HG03575 (cell line): ENCODE data around the gene TADA2A.
"Not testable (repeated sequence)": the region's sequence is repeated elsewhere in the genome, so short reads cannot be mapped to it uniquely, and the experiment has no call there.

Experiments used
- ATAC-seq: cut with Tn5 transposase; IDR thresholded peaks from one replicate; pipeline ENCODE4 v1.9.1; 2021; ENCODE audit not compliant: unreplicated experiment, insufficient number of reproducible peaks, low FRiP score; ENCODE audit errors: extremely low read depth

Gene TADA2A

GRCh38 chr17:37393352-37393751 lies 13.3 kb upstream of the TADA2A start:
- no peak for ATAC-seq

GRCh38 chr17:37399265-37399803 lies 7.4 kb upstream of the TADA2A start:
- no peak for ATAC-seq

- no peak for ATAC-seq
These were observed 6.2 kb upstream of the TADA2A start for GRCh38 chr17:37400505-37400904.

- ATAC-seq = not testable (repeated sequence)
These were observed 1.2 kb upstream of the TADA2A start for GRCh38 chr17:37405522-37405921.

- no peak for ATAC-seq
These were observed 591 bp upstream of the TADA2A start for GRCh38 chr17:37405955-37406634.

GRCh38 chr17:37408145-37408479 lies 1.4 kb downstream of the TADA2A start:
- ATAC-seq = not testable (repeated sequence)

- no peak for ATAC-seq
These were observed 3.7 kb downstream of the TADA2A start for GRCh38 chr17:37410357-37410756.

- no peak for ATAC-seq
These were observed 7.3 kb downstream of the TADA2A start for GRCh38 chr17:37413875-37414519.

GRCh38 chr17:37417852-37418251 lies 11.2 kb downstream of the TADA2A start:
- ATAC-seq = no peak

- ATAC-seq = no peak
These were observed 16.4 kb downstream of the TADA2A start for GRCh38 chr17:37422971-37423625.

- no peak for ATAC-seq
These were observed 18.6 kb downstream of the TADA2A start for GRCh38 chr17:37425268-37425667.

- ATAC-seq = no peak
These were observed 22.4 kb downstream of the TADA2A start for GRCh38 chr17:37429039-37429438.

GRCh38 chr17:37429453-37429852 lies 22.8 kb downstream of the TADA2A start:
- no peak for ATAC-seq

- no peak for ATAC-seq
These were observed 23.5 kb downstream of the TADA2A start for GRCh38 chr17:37430051-37430627.

- no peak for ATAC-seq
These were observed 26.0 kb downstream of the TADA2A start for GRCh38 chr17:37432671-37433070.

GRCh38 chr17:37438141-37438540 lies 31.5 kb downstream of the TADA2A start:
- no peak for ATAC-seq

GRCh38 chr17:37440424-37440823 lies 33.7 kb downstream of the TADA2A start:
- no peak for ATAC-seq

GRCh38 chr17:37441369-37442014 lies 34.8 kb downstream of the TADA2A start:
- ATAC-seq = not testable (repeated sequence)

GRCh38 chr17:37446027-37446426 lies 39.3 kb downstream of the TADA2A start:
- no peak for ATAC-seq
